Lower leg skin (tissue), 4 donors: Measurements from ENCODE around the gene NT5DC4. TPM values are rescaled to one million over a fixed set of nuclear protein-coding genes. Genes with fewer than 3 reads are reported as not detected.

Experiments used
- DNase-seq, 2 donors: peaks; one replicate each; pipeline ENCODE4 v3.0.0-alpha.2; 2019; ENCODE audit warnings: low spot score in 2 of 2
- H3K4me3 ChIP-seq: fragments of 200-600 bp; sonication (generic); 2 replicates; pipeline ENCODE4 v1.5.1; 2017; ENCODE audit warnings: mild to moderate bottlenecking, low read depth; ENCODE audit not compliant: poor library complexity, severe bottlenecking
- CTCF ChIP-seq, 3 donors: fragments of 450-650 bp; IDR thresholded peaks; one replicate each; pipeline ENCODE4 v1.5.1; 2016; ENCODE audit warnings: antibody characterized with exemption in 3 of 3, mild to moderate bottlenecking in 3 of 3, moderate library complexity in 2 of 3
- POLR2A ChIP-seq, 2 donors: fragments of 450-650 bp; IDR thresholded peaks; one replicate each; pipeline ENCODE4 v1.6.1; 2016 to 2017; ENCODE audit warnings: antibody characterized with exemption in 2 of 2, mild to moderate bottlenecking in 1 of 2, moderate library complexity in 1 of 2
- WGBS, 2 donors: methylation state at CpG; one replicate each; pipeline ENCODE4 v1.1.5; 2018; 5-methylcytosine and 5-hydroxymethylcytosine counted together
- intact Hi-C: fragments of 100-400 bp; cut with DNase I; formaldehyde crosslinking; loops from one replicate; pipeline ENCODE4 v1.15.0; 2023; ENCODE audit warnings: low total_unique reads
- total RNA-seq, 4 donors: library from RNA; depleted of rRNA; stranded (reverse); fragments of >200 nt; gene quantifications; one replicate each; pipeline ENCODE4 v1.1.0, GENCODE V29; 2016

NT5DC4 gene
- total RNA-seq, 4 donors from 2014 or later, result not detected

GRCh38 chr2:112772911-112773475, 52.2 kb downstream of the NT5DC4 start:
- intact Hi-C loops, result no loop called here
- no peak for DNase-seq
- no peak overlapping the region for H3K4me3 ChIP-seq
- 32 to 64% methylated on average over 2 of the region's 2 CpGs for WGBS, 2 donors
- TF ChIP-seq CTCF (IDR thresholded peaks at IDR 0.05) (no peak), POLR2A (IDR thresholded peaks at IDR 0.05) (no peak)

- H3K4me3 ChIP-seq, result no peak overlapping the region
- no peak for TF ChIP-seq POLR2A (IDR thresholded peaks at IDR 0.05)
- TF ChIP-seq CTCF (IDR thresholded peaks at IDR 0.05), result no peak
- 76 to 80% methylated on average over 2 of the region's 2 CpGs for WGBS, 2 donors
- intact Hi-C loops, result no loop called here
- no peak for DNase-seq
Observed at GRCh38 chr2:112773556-112773955, 52.7 kb downstream of the NT5DC4 start.

GRCh38 chr2:112774536-112775285, 53.9 kb downstream of the NT5DC4 start:
- 96 to 99% methylated on average over 3 of the region's 3 CpGs for WGBS, 2 donors
- DNase-seq, result no peak
- TF ChIP-seq POLR2A (IDR thresholded peaks at IDR 0.05) (no peak), CTCF (IDR thresholded peaks at IDR 0.05) (no peak)
- intact Hi-C loops, result no loop called here
- no peak overlapping the region for H3K4me3 ChIP-seq

GRCh38 chr2:112776113-112776512, 55.3 kb downstream of the NT5DC4 start:
- TF ChIP-seq POLR2A (IDR thresholded peaks at IDR 0.05), result no peak
- TF ChIP-seq CTCF (IDR thresholded peaks at IDR 0.05), result no peak
- DNase-seq, result no peak
- H3K4me3 ChIP-seq, result no peak overlapping the region
- WGBS, 2 donors, result 70 to 82% methylated on average over 3 of the region's 3 CpGs
- intact Hi-C loops, result no loop called here

- intact Hi-C loops, result no loop called here
- no peak for DNase-seq
- H3K4me3 ChIP-seq, result no peak overlapping the region
- TF ChIP-seq POLR2A (IDR thresholded peaks at IDR 0.05) (no peak), CTCF (IDR thresholded peaks at IDR 0.05) (no peak)
Observed at GRCh38 chr2:112777036-112777435, 56.2 kb downstream of the NT5DC4 start.
